ENCODE measurements around the gene CNTNAP5.

Gene CNTNAP5

DNA sequence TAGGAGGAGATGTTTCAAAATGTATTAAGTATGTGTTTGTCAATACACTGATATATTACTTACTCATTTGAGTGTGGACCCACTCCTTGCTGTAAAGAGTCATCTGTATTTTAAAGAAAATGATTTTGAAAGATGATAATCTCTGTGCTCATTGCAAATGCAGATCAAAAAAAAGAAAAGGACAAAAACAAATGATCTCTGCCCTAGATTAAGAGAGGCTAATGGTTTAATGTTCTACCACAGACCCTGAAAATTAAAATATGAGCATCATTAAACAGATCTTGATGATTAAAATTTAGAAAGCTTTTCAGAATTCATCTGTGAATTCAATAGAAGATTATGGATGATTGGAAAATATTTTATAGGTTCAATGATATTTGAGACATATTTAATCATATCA lies 136.5 kb downstream of the CNTNAP5 start:
- no peak overlapping the region for H3K4me3 ChIP-seq
- no peak for DNase-seq (ENCODE audit: low spot score)
- TF ChIP-seq, protein P1, sequence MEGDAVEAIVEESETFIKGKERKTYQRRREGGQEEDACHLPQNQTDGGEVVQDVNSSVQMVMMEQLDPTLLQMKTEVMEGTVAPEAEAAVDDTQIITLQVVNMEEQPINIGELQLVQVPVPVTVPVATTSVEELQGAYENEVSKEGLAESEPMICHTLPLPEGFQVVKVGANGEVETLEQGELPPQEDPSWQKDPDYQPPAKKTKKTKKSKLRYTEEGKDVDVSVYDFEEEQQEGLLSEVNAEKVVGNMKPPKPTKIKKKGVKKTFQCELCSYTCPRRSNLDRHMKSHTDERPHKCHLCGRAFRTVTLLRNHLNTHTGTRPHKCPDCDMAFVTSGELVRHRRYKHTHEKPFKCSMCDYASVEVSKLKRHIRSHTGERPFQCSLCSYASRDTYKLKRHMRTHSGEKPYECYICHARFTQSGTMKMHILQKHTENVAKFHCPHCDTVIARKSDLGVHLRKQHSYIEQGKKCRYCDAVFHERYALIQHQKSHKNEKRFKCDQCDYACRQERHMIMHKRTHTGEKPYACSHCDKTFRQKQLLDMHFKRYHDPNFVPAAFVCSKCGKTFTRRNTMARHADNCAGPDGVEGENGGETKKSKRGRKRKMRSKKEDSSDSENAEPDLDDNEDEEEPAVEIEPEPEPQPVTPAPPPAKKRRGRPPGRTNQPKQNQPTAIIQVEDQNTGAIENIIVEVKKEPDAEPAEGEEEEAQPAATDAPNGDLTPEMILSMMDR (IDR thresholded peaks at IDR 0.05): no peak

GRCh38 chr2:124162256-124162655 lies 137.2 kb downstream of the CNTNAP5 start:
- DNase-seq (ENCODE audit: low spot score): no peak
- TF ChIP-seq, protein P1 (IDR thresholded peaks at IDR 0.05): no peak
- H3K27ac ChIP-seq: no peak overlapping the region

More for the DNA sequence above, 136.5 kb downstream of the CNTNAP5 start:
- H3K27ac ChIP-seq: no peak overlapping the region

GRCh38 chr2:124163840-124164239 lies 138.8 kb downstream of the CNTNAP5 start:
- TF ChIP-seq, protein P1 (IDR thresholded peaks at IDR 0.05): no peak
- H3K4me3 ChIP-seq: no peak overlapping the region
- no peak overlapping the region for H3K27ac ChIP-seq
- DNase-seq (ENCODE audit: low spot score): no peak

More at GRCh38 chr2:124162256-124162655, 137.2 kb downstream of the CNTNAP5 start:
- no peak overlapping the region for H3K4me3 ChIP-seq

- Histone ChIP-seq H3K27ac (no peak overlapping the region), H3K4me3 (no peak overlapping the region)
- DNase-seq (ENCODE audit: low spot score): no peak
- TF ChIP-seq, protein P1 (IDR thresholded peaks at IDR 0.05): no peak
Observed at GRCh38 chr2:124165698-124166097, 140.6 kb downstream of the CNTNAP5 start.

DNA sequence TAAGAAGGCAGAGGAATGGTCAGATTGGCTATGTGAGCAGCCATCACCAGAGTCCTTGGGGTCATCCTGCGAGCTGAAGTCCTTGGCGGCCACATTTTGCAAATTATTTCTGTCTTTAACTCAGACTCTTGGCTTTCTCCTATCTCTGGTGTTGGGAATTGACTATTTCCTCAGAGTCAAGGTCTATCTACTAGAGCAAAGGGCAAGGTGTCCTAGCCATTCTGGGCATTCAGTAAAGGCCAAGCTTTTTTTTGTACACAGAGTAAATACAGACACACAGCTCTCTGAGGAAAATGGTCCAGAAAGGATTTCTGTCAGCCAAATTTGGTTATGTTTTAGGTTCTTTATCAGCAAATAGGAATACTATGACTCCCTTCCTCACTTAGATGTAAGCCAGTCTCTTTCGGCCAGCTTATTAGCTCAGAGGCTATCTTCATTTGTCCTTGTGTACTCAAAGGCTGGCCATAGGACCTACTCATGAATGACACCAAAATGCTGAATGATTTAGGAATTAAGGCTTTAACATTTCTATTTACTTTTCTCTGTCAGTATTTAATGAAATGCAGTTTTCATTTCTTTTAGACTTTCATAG lies 146.5 kb downstream of the CNTNAP5 start:
- Histone ChIP-seq H3K27ac (no peak overlapping the region), H3K4me3 (no peak overlapping the region)
- DNase-seq (ENCODE audit: low spot score): no peak
- TF ChIP-seq, protein P1 (IDR thresholded peaks at IDR 0.05): no peak

DNA sequence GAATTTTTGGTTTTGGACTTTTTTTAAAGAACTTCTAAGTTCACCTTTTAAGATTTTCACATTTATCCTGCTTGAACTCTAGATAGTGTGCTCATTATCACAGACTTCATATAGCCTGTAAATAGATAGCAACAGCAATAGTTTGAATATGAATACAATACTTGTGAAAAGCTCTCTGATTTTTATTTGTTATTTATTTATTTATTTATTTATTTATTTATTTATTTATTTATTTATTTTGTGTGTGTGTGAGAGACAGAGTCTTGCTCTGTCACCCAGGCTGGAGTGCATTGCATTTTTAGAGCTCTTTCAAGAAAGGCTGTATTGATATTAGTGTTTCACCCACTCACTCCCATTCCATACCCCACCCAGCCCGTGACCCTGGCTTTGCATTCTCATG lies 153.6 kb downstream of the CNTNAP5 start:
- Histone ChIP-seq H3K4me3 (no peak overlapping the region), H3K27ac (no peak overlapping the region)
- TF ChIP-seq, protein P1 (IDR thresholded peaks at IDR 0.05): no peak
- no peak for DNase-seq (ENCODE audit: low spot score)

DNA sequence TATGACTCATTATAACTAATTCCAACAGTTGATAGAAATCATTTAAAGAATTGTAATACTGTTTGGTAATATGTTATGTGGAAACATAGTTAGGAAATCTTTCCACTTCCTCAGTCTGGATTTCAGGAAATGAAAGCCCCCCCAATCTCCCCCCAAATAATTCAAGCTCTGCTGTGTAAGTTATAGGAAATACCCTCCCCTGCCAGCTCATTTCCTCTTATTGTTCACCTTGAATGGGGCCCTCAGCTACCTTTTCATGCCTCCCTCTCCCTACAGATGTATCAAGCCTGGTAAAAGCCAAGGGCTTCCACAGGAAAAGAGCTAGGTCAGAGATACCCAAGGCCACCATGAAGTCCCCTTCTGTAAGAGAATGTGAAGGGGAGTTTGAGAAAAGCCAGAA lies 155.5 kb downstream of the CNTNAP5 start:
- TF ChIP-seq, protein P1 (IDR thresholded peaks at IDR 0.05): no peak
- Histone ChIP-seq H3K4me3 (no peak overlapping the region), H3K27ac (no peak overlapping the region)
- DNase-seq (ENCODE audit: low spot score): no peak

Measured in coronary artery (tissue), 2 donors.